Prostate gland (tissue), 2 donors: ENCODE results near the gene MEF2A. TPM values are rescaled to one million over a fixed set of nuclear protein-coding genes. Genes with fewer than 3 reads are reported as not detected.

Experiments used
- DNase-seq: peaks from one replicate; pipeline ENCODE4 v3.0.0-alpha.2; 2019; ENCODE audit warnings: low spot score
- H3K27ac ChIP-seq, 2 donors: fragments of 200-600 bp; sonication (generic); 2 replicates each; pipeline ENCODE4 v1.5.1; 2017 to 2019
- H3K27me3 ChIP-seq: fragments of 200-600 bp; sonication (generic); replicated peaks from 2 replicates; pipeline ENCODE4 v1.5.1; 2019; ENCODE audit not compliant: insufficient read depth
- H3K36me3 ChIP-seq, 2 donors: fragments of 200-600 bp; sonication (generic); 1 replicate in 1 of 2; 2 replicates in 1 of 2; pipeline versions ENCODE4 v1.5.1 to v1.8.1; 2017 to 2019
- H3K4me1 ChIP-seq: fragments of 200-600 bp; sonication (generic); replicated peaks from 2 replicates; pipeline ENCODE4 v1.5.1; 2019
- H3K4me3 ChIP-seq, 2 donors: fragments of 200-600 bp; sonication (generic); 2 replicates each; pipeline ENCODE4 v1.5.1; 2017 to 2019
- H3K9me3 ChIP-seq: fragments of 200-600 bp; sonication (generic); 2 replicates; pipeline ENCODE4 v1.5.1; 2017
- CTCF ChIP-seq, 4 experiments: fragments of 200-600 bp in 2 of 4; fragments of 450-650 bp in 2 of 4; sonication (generic) in 2 of 4; IDR thresholded peaks; 1 replicate in 3 of 4; 2 replicates in 1 of 4; pipeline ENCODE4 v1.5.1; 2016 to 2019; ENCODE audit warnings: antibody characterized with exemption in 4 of 4, mild to moderate bottlenecking in 2 of 4, moderate library complexity in 2 of 4
- POLR2A ChIP-seq: fragments of 450-650 bp; IDR thresholded peaks from one replicate; pipeline ENCODE4 v1.6.1; 2016; ENCODE audit warnings: antibody characterized with exemption, mild to moderate bottlenecking
- POLR2AphosphoS5 ChIP-seq: sonication (generic); formaldehyde crosslinking; IDR thresholded peaks from one replicate; pipeline ENCODE4 v1.6.1; 2017; ENCODE audit warnings: antibody characterized with exemption
- WGBS: methylation state at CpG from one replicate; pipeline ENCODE4 v1.1.5; 2018; 5-methylcytosine and 5-hydroxymethylcytosine counted together
- intact Hi-C: fragments of 100-400 bp; cut with DNase I; formaldehyde crosslinking; loops from one replicate; pipeline ENCODE4 v1.14.2; 2022
- total RNA-seq, 2 donors: library from RNA; depleted of rRNA; stranded (reverse); fragments of >200 nt; gene quantifications; one replicate each; pipeline ENCODE4 v1.1.0, GENCODE V29; 2016

Gene MEF2A
- total RNA-seq, 2 donors from 2014 or later, result 40.1 to 68.0 TPM

- H3K27ac ChIP-seq, result no peak overlapping the region
- intact Hi-C loops, result no loop called here
- H3K4me3 ChIP-seq, result no peak overlapping the region
- H3K4me1 ChIP-seq, result no peaks in the 10 kb centered on the region
- TF ChIP-seq CTCF (IDR thresholded peaks at IDR 0.05) (no peak), POLR2AphosphoS5 (no peak), POLR2A (no peak)
- no peaks in the 10 kb centered on the region for H3K9me3 ChIP-seq
- DNase-seq, result no peak
- H3K27me3 ChIP-seq, result no peaks in the 10 kb centered on the region
- WGBS, result 81% methylated on average over 2 of the region's 2 CpGs
- no peaks in the 10 kb centered on the region for H3K36me3 ChIP-seq
Measured at GRCh38 chr15:99644913-99645542, 79.2 kb downstream of the MEF2A start.

- Histone ChIP-seq H3K36me3 (no peaks in the 10 kb centered on the region), H3K4me3 (no peak overlapping the region), H3K4me1 (no peaks in the 10 kb centered on the region), H3K27ac (no peak overlapping the region), H3K9me3 (no peaks in the 10 kb centered on the region), H3K27me3 (no peaks in the 10 kb centered on the region)
- TF ChIP-seq POLR2A, result no peak
- no peak for TF ChIP-seq CTCF (IDR thresholded peaks at IDR 0.05)
- TF ChIP-seq POLR2AphosphoS5, result no peak
- WGBS, result 85% methylated on average over 3 of the region's 3 CpGs
- intact Hi-C loops, result no loop called here
- no peak for DNase-seq
Measured at GRCh38 chr15:99645543-99645935, 79.8 kb downstream of the MEF2A start.

GRCh38 chr15:99645951-99646350 is 80.2 kb downstream of the MEF2A start:
- Histone ChIP-seq H3K36me3 (no peaks in the 10 kb centered on the region), H3K4me1 (no peaks in the 10 kb centered on the region), H3K4me3 (no peak overlapping the region), H3K9me3 (no peaks in the 10 kb centered on the region), H3K27me3 (no peaks in the 10 kb centered on the region), H3K27ac (no peak overlapping the region)
- no peak for DNase-seq
- no peak for TF ChIP-seq POLR2A
- no peak for TF ChIP-seq POLR2AphosphoS5
- no peak for TF ChIP-seq CTCF (IDR thresholded peaks at IDR 0.05)
- intact Hi-C loops, result no loop called here

- WGBS, result 93% methylated on average over 6 of the region's 6 CpGs
- TF ChIP-seq POLR2AphosphoS5 (no peak), CTCF (IDR thresholded peaks at IDR 0.05) (no peak), POLR2A (no peak)
- H3K4me3 ChIP-seq, result no peak overlapping the region
Measured at GRCh38 chr15:99651023-99651807, 85.4 kb downstream of the MEF2A start.

GRCh38 chr15:99656205-99656604 is 90.4 kb downstream of the MEF2A start:
- Histone ChIP-seq H3K27ac (no peak overlapping the region), H3K9me3 (no peaks in the 10 kb centered on the region), H3K27me3 (no peaks in the 10 kb centered on the region), H3K4me1 (no peaks in the 10 kb centered on the region), H3K4me3 (no peak overlapping the region), H3K36me3 (no peaks in the 10 kb centered on the region)
- DNase-seq, result no peak
- TF ChIP-seq CTCF (IDR thresholded peaks at IDR 0.05), result no peak
- no peak for TF ChIP-seq POLR2A
- TF ChIP-seq POLR2AphosphoS5, result no peak
- WGBS, result 95% methylated on average over 1 of the region's 1 CpG
- intact Hi-C loops, result no loop called here

More at GRCh38 chr15:99651023-99651807, 85.4 kb downstream of the MEF2A start:
- Histone ChIP-seq H3K27me3 (no peaks in the 10 kb centered on the region), H3K9me3 (no peaks in the 10 kb centered on the region), H3K27ac (no peak overlapping the region), H3K4me1 (no peaks in the 10 kb centered on the region), H3K36me3 (no peaks in the 10 kb centered on the region)
- no peak for DNase-seq
- intact Hi-C loops, result no loop called here
